Hypothalamus (tissue), 51 donors: ENCODE data around the gene TAS2R41.
"Not testable (repeated sequence)": the region's sequence is repeated elsewhere in the genome, so short reads cannot be mapped to it uniquely, and the experiment has no call there.

ENCODE experiments used
- DNase-seq, 51 donors: peaks; one replicate each; lab custom pipeline; 2025; lab: John Stamatoyannopoulos, UW

TAS2R41 gene

DNA sequence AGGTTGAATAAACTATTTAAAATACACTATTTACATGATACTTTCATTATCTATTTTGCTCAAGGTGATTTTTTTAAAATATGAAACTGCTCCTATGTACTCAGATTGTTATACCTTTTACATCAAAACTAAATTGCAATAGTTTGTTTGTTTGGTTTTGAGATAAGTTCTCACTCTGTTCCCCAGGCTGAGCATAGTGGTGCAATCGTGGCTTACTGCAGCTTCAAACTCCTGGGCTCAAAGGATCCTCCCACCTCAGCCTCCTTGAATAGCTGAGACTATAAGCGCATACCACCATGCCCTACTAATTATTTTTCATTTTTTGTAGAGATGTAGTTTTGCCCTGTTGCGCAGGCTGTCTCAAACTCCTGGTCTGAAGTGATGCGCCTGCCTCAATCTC lies 21.7 kb upstream of the TAS2R41 start:
- DNase-seq = no peak

DNA sequence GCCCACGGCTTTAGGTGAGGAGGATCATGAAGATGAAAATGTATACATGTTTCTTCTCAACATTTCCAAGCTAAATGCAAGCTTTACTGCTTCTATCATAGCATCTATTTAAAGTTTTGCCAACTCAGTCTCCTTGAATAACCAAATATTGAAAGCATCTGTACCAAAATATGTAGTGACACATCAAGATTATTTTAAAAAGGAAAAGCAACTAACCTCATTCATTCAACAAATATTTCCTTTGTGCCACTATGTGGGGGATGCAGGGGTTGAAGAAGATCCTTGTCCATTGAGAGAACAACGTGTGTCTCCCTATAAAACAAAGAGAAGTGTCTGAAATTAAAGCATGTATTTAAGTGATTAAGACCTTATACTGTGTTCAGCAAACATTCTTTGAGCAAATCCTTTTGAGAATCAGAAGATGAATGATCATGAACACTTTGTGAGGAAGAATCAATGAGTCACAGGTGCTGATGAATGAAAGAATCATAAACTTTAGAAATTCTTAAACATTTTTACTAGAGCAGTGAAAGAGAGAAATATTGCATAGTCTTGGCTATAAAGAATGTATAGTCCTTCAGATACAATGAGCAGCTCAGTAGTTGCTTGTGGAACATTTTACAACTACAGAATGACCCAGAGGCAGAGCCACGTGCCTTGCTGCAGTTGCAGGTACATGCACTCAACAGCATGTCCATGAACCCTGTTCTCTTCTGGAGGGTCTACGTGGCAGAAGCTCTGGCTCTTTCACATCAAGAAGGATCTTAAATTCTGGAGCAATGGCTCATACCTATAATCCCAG lies 20.5 kb upstream of the TAS2R41 start:
- no peak for DNase-seq

DNA sequence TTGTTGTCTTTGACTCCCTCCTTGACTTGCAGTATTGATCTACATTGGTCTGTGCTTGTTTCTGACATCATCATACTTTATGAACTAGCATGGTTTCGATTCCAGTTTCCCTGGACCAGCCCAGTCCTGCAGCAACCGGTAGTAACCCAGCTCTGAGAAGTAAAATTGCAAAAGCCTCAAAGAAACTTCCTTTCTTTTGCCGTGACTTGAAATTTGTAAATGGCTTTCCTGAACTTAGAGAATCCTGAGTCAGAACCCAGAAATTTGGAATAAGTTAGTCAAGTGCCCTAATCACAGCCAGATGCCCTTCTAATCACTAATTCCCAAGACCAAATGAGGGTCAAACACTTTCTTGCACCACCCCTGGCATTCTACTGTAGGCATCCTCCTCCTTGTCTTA lies 19.4 kb upstream of the TAS2R41 start:
- no peak for DNase-seq

- no peak for DNase-seq
Observed at GRCh38 chr7:143458681-143459080, 19.0 kb upstream of the TAS2R41 start.

- no peak for DNase-seq
Observed at GRCh38 chr7:143459359-143459758, 18.3 kb upstream of the TAS2R41 start.

GRCh38 chr7:143460271-143460979 lies 17.2 kb upstream of the TAS2R41 start:
- no peak for DNase-seq

GRCh38 chr7:143462045-143462444 lies 15.6 kb upstream of the TAS2R41 start:
- no peak for DNase-seq

DNA sequence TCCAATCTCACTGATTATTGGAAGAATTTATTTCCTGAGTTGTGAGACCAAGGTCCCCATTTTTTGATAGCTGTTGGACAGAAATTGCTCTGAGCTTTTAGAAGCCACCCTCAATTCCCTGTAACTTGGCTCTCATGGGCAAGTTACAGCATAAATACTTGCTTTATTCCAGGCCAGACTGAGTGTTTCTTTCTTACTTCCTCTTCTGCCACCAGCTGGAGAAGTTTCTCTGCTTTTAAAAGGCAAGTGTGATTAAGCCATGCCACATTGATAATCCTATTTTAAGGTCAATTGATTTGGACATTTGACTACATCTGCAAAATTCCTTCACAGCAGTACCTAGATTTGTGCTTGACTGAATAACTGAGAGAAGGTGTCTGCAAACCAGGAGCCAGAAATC lies 14.1 kb upstream of the TAS2R41 start:
- no peak for DNase-seq

DNA sequence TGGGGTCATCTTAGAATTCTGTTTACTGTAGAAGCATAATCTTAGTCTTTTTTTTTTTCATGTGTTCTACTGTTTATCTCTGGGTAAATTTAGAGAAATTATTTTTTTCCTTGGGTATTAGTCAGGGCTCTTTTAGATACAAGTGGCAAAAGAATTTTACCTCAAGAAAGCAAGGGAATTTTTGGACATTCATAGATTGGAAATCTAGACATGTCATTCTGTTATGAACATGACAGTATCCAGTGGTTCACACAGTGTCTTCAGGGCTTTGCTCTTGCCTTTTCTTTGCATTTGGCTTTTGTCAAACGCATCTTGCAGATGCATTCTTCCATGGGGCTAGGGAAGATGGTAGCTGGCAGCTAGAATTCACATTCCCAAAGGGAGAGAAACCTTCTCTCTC lies 13.7 kb upstream of the TAS2R41 start:
- no peak for DNase-seq

GRCh38 chr7:143467724-143468123 lies 9.9 kb upstream of the TAS2R41 start:
- no peak for DNase-seq

GRCh38 chr7:143472071-143472689 lies 5.5 kb upstream of the TAS2R41 start:
- not testable (repeated sequence) for DNase-seq

GRCh38 chr7:143479055-143479766 lies 1.5 kb downstream of the TAS2R41 start:
- no peak for DNase-seq

DNA sequence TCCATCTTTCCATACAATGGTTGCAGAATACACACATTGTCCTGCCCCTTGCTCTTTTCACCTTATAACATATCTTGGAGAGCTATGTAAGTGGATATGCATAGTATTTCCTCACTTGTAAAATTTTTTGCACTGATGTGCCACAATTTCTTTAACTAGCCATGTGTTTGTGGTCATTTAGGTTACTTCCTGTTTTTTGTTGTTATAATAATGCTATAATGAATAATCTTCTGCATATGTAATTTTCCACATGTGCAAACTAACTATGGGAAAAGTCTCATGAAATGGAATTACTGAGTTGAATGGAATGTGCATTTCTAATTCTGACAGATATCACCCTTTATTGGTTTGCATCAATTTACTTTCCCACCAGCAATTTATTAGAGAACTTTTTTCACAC lies 2.8 kb downstream of the TAS2R41 start:
- no peak for DNase-seq

DNA sequence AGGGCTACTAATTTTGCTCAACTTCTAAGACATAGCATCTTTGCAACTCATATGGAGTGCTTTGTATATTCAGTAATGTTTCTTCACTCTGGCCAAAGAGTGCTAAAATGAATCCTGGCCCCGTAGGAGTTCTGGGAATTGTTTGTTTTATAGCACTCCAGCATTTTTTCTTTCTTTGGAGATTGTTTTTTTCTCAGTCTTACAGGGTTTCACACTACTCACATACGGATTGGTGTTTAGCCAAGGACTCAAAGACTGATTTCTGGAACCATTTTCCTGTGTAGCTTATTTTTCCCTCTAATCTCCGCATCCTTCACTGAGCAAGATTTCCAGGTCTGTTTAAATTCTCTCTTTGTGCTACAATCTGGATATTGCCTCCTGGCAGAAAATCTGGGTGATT lies 6.4 kb downstream of the TAS2R41 start:
- DNase-seq = no peak

- DNase-seq = no peak
Observed at GRCh38 chr7:143485094-143485493, 7.4 kb downstream of the TAS2R41 start.

- no peak for DNase-seq
Observed at GRCh38 chr7:143485500-143485899, 7.8 kb downstream of the TAS2R41 start.

GRCh38 chr7:143486266-143486665 lies 8.6 kb downstream of the TAS2R41 start:
- not testable (repeated sequence) for DNase-seq

DNA sequence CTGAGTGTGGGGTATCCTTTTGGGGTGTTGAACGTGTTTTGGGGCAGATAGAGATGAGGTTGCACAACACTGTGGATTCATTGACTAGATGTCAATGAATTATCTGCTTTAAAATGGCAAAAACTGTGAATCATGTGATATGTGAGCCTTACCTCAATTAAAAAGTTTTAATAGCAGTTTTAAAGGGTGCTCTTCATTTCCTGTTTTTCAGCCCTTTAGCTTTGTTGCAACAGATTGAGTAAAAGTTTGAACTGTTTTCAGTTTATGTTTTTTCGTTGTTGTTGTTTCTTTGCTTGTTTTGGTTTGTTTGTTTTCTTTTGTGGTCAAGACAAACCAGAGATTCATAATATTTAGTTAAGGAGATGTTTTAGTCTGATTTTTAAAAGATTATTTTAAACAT lies 9.4 kb downstream of the TAS2R41 start:
- DNase-seq = no peak

GRCh38 chr7:143487566-143487965 lies 9.9 kb downstream of the TAS2R41 start:
- DNase-seq = peak in 1 of 51 donors; percentile 8

- no peak for DNase-seq
Observed at GRCh38 chr7:143490717-143491306, 13.1 kb downstream of the TAS2R41 start.

- no peak for DNase-seq
Observed at GRCh38 chr7:143492043-143492471, 14.4 kb downstream of the TAS2R41 start.
